Endothelial cell (in vitro differentiated cells): ENCODE measurements around the gene SLC47A1. TPM values are rescaled to one million over a fixed set of nuclear protein-coding genes. Genes with fewer than 3 reads are reported as not detected.

Experiments
- DNase-seq: peaks from one replicate; pipeline ENCODE4 v3.0.0; 2021; ENCODE audit warnings: low spot score
- H3K27ac Mint-ChIP-seq: one replicate; pipeline ENCODE4 v1.8.0; 2021; ENCODE audit warnings: mixed read lengths, inconsistent platforms; ENCODE audit not compliant: unreplicated experiment
- H3K27me3 Mint-ChIP-seq: one replicate; pipeline ENCODE4 v1.8.0; 2021; ENCODE audit warnings: mild to moderate bottlenecking, moderate library complexity, mixed read lengths, inconsistent platforms; ENCODE audit not compliant: unreplicated experiment
- H3K36me3 Mint-ChIP-seq: one replicate; pipeline ENCODE4 v1.8.0; 2021; ENCODE audit warnings: mild to moderate bottlenecking, low read depth, mixed read lengths, inconsistent platforms; ENCODE audit not compliant: unreplicated experiment
- H3K4me1 Mint-ChIP-seq: one replicate; pipeline ENCODE4 v1.8.0; 2021; ENCODE audit warnings: mild to moderate bottlenecking, mixed read lengths, inconsistent platforms; ENCODE audit not compliant: unreplicated experiment
- H3K4me3 Mint-ChIP-seq: one replicate; pipeline ENCODE4 v1.8.0; 2021; ENCODE audit warnings: mild to moderate bottlenecking, mixed read lengths, inconsistent platforms; ENCODE audit not compliant: unreplicated experiment
- H3K9me3 Mint-ChIP-seq: one replicate; pipeline ENCODE4 v1.8.0; 2021; ENCODE audit warnings: mixed read lengths, inconsistent platforms; ENCODE audit not compliant: unreplicated experiment
- total RNA-seq: library from RNA; stranded (reverse); fragmentation: NEBNext Ultra II Directional; extraction: Animal tissue kit (Norgen Biotek cat#: 25700); gene quantifications from one replicate; pipeline ENCODE4 v1.2.1, GENCODE V29; 2021; ENCODE audit not compliant: unreplicated experiment
- TF ChIP-seq, protein P1 (sequence below): fragments of 200-600 bp; sonication (generic); IDR thresholded peaks from one replicate; pipeline ENCODE4 v1.5.0; 2021; ENCODE audit warnings: antibody characterized with exemption; ENCODE audit not compliant: unreplicated experiment

The SLC47A1 gene
- total RNA-seq, 1 donor from 2014 or later = 6.8 TPM

DNA sequence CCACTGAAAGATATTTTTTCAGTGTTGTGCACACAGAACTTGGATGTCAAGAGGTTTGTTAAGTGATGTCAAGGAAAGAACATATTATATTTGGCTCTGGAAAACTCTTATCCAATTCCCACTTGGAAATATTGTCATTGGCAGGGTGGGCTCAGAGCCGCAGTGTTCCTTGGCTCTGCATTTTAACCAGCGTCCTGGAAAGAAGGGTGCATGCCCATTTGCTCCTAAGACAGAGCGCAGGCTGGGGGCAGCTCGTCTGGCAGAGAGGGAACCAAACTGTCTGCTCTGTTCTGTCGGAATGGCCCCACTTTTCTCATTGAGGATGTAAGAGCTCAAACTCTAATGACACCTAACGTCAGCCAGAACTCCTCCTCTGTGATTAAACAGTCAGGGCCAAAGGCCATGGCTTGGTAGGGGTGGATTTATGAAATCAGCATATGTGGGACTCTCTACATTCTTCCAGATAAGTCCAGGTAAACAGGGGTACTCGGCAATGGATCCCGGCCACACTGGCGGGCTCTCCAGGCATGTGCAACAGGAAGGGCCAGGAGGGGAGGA lies 18.0 kb downstream of the SLC47A1 start:
- H3K27me3 Mint-ChIP-seq = peaks cover 7% of the 10 kb centered on the region
- H3K9me3 Mint-ChIP-seq = no peaks in the 10 kb centered on the region
- H3K4me1 Mint-ChIP-seq = peaks cover under 1% of the 10 kb centered on the region
- no peak overlapping the region for H3K4me3 Mint-ChIP-seq
- no peak for DNase-seq
- TF ChIP-seq, protein P1, sequence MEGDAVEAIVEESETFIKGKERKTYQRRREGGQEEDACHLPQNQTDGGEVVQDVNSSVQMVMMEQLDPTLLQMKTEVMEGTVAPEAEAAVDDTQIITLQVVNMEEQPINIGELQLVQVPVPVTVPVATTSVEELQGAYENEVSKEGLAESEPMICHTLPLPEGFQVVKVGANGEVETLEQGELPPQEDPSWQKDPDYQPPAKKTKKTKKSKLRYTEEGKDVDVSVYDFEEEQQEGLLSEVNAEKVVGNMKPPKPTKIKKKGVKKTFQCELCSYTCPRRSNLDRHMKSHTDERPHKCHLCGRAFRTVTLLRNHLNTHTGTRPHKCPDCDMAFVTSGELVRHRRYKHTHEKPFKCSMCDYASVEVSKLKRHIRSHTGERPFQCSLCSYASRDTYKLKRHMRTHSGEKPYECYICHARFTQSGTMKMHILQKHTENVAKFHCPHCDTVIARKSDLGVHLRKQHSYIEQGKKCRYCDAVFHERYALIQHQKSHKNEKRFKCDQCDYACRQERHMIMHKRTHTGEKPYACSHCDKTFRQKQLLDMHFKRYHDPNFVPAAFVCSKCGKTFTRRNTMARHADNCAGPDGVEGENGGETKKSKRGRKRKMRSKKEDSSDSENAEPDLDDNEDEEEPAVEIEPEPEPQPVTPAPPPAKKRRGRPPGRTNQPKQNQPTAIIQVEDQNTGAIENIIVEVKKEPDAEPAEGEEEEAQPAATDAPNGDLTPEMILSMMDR = no peak
- no peaks in the 10 kb centered on the region for H3K36me3 Mint-ChIP-seq
- H3K27ac Mint-ChIP-seq = no peak overlapping the region

DNA sequence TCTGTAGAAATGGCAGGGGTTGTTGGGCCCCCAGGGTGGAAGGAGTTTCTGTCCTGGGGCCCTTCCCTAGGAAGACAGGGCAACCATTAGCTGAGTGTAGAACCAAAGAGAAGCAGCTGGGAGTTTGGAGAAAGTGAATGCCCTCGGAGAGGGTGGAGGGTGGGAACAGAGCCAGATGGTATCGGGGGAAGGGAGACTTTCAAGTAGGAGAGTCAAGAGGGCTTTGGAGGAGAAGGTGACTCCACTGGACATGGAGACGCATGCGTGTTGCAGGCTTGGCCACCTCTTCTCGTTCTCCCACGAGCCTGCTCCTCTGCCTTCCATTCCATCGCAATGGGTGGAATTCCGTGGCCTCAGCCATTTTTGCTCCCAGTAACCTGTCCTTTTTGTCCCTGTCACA lies 19.4 kb downstream of the SLC47A1 start:
- Mint-ChIP-seq H3K27ac (no peak overlapping the region), H3K4me3 (no peak overlapping the region), H3K27me3 (peaks cover 7% of the 10 kb centered on the region), H3K9me3 (peaks cover 2% of the 10 kb centered on the region), H3K36me3 (peaks cover 2% of the 10 kb centered on the region), H3K4me1 (no peaks in the 10 kb centered on the region)
- no peak for DNase-seq
- TF ChIP-seq, protein P1 = no peak

DNA sequence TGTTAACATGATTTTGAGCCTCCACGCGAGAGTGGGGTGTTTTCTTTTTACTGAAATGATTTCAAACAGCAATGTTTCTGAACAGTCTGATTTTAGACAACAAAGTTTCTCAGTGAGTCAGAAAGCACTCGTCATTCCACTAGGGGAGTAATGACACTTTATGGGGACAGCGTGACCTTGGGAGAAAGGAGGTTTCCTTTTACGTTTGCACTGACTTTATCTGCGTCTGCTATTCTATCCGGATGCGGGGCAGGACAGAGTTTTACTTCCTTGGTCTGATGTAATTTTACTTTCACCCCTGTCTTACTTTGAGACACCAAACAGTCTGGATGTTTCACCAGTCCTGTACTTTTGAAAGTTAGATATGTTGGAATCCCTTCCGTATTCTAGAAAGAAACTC lies 20.7 kb downstream of the SLC47A1 start:
- DNase-seq = no peak
- TF ChIP-seq, protein P1 = no peak
- no peaks in the 10 kb centered on the region for H3K4me1 Mint-ChIP-seq
- peaks cover 4% of the 10 kb centered on the region for H3K9me3 Mint-ChIP-seq
- peaks cover 4% of the 10 kb centered on the region for H3K36me3 Mint-ChIP-seq
- H3K27ac Mint-ChIP-seq = no peak overlapping the region
- no peak overlapping the region for H3K4me3 Mint-ChIP-seq
- H3K27me3 Mint-ChIP-seq = peaks cover 7% of the 10 kb centered on the region

DNA sequence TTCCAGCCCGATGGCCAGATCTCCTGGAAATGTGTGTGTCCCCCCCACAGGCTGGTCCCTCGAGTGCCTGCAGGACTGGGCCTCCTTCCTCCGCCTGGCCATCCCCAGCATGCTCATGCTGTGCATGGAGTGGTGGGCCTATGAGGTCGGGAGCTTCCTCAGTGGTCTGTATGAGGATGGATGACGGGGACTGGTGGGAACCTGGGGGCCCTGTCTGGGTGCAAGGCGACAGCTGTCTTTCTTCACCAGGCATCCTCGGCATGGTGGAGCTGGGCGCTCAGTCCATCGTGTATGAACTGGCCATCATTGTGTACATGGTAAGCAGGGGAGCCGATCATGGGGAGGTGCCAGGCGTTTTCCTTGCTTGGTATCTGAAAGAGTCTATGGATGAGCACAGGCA lies 22.1 kb downstream of the SLC47A1 start:
- Mint-ChIP-seq H3K9me3 (peaks cover 4% of the 10 kb centered on the region), H3K4me1 (no peaks in the 10 kb centered on the region), H3K36me3 (peaks cover 4% of the 10 kb centered on the region), H3K4me3 (no peak overlapping the region), H3K27ac (no peak overlapping the region), H3K27me3 (peaks cover 7% of the 10 kb centered on the region)
- no peak for DNase-seq
- TF ChIP-seq, protein P1 = no peak

DNA sequence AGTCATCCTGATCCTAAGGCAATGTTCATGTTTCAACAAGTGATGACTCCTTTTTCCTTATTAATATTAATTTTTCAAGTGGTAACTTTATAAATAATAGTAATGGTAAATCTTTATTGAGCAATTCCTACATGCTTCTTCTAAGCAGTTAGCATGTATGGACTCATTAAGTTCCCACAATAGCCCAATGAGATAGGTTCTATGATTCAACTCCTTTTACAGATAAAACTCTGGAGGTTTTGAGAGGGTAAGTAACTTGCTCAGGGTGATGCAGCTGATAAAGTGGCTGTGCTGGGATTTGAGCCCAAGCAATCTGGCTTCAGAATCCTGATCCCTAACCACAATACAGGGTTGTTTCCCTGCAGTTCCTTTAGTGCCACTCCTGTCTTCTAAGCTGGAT lies 25.3 kb downstream of the SLC47A1 start:
- DNase-seq = no peak
- H3K27ac Mint-ChIP-seq = no peak overlapping the region
- no peak overlapping the region for H3K4me3 Mint-ChIP-seq
- no peaks in the 10 kb centered on the region for H3K27me3 Mint-ChIP-seq
- H3K9me3 Mint-ChIP-seq = peaks cover 4% of the 10 kb centered on the region
- TF ChIP-seq, protein P1 = no peak
- H3K4me1 Mint-ChIP-seq = no peaks in the 10 kb centered on the region
- peaks cover 4% of the 10 kb centered on the region for H3K36me3 Mint-ChIP-seq
